Loucy (cell line): Measurements from ENCODE around the gene SIRPA.

Source experiments
- H2AFZ ChIP-seq: fragments of 200-600 bp; sonication (generic); 2 replicates; pipeline ENCODE4 v1.6.0; 2016; ENCODE audit warnings: antibody characterized with exemption, mild to moderate bottlenecking, low read length, moderate library complexity
- H3F3A ChIP-seq: fragments of 200-600 bp; 2 replicates; pipeline ENCODE4 v1.6.0; 2016; ENCODE audit warnings: antibody characterized with exemption, low read depth, mild to moderate bottlenecking
- H3K27me3 ChIP-seq: fragments of 200-600 bp; sonication (generic); 2 replicates; pipeline ENCODE4 v1.6.1; 2014; ENCODE audit warnings: low read length, mild to moderate bottlenecking; ENCODE audit not compliant: insufficient read depth, poor library complexity, severe bottlenecking
- H3K36me3 ChIP-seq: fragments of 200-600 bp; sonication (generic); 2 replicates; pipeline ENCODE4 v1.6.1; 2016; ENCODE audit warnings: low read length; ENCODE audit not compliant: insufficient read depth
- H3K4me1 ChIP-seq: fragments of 200-600 bp; sonication (generic); 2 replicates; pipeline ENCODE4 v1.5.1; 2014; ENCODE audit warnings: low read length, mild to moderate bottlenecking; ENCODE audit not compliant: insufficient read depth, poor library complexity, severe bottlenecking
- H3K4me2 ChIP-seq: fragments of 200-600 bp; sonication (generic); 2 replicates; pipeline ENCODE4 v1.6.0; 2014; ENCODE audit warnings: antibody characterized with exemption, low read length, low read depth, mild to moderate bottlenecking; ENCODE audit not compliant: poor library complexity, severe bottlenecking
- H3K4me3 ChIP-seq: fragments of 200-600 bp; sonication (generic); 2 replicates; pipeline ENCODE4 v1.5.1; 2014; ENCODE audit warnings: low read length, mild to moderate bottlenecking, mixed read lengths; ENCODE audit not compliant: poor library complexity, severe bottlenecking
- H3K79me2 ChIP-seq: fragments of 200-600 bp; sonication (generic); 2 replicates; pipeline ENCODE4 v1.6.1; 2014; ENCODE audit warnings: low read length; ENCODE audit not compliant: insufficient read depth
- H3K9ac ChIP-seq: fragments of 200-600 bp; sonication (generic); 2 replicates; pipeline ENCODE4 v1.6.0; 2014; ENCODE audit warnings: mild to moderate bottlenecking, low read depth, low read length, moderate library complexity; ENCODE audit not compliant: poor library complexity, severe bottlenecking
- H3K9me2 ChIP-seq: fragments of 200-600 bp; sonication (generic); replicated peaks from 2 replicates; pipeline ENCODE4 v1.6.1; 2016; ENCODE audit warnings: low read depth, low read length, mixed read lengths
- H3K9me3 ChIP-seq: fragments of 200-600 bp; sonication (generic); 2 replicates; pipeline ENCODE4 v1.6.1; 2014; ENCODE audit warnings: mild to moderate bottlenecking, antibody characterized with exemption, low read length, low read depth; ENCODE audit not compliant: insufficient read depth
- H4K20me1 ChIP-seq: fragments of 200-600 bp; sonication (generic); 2 replicates; pipeline ENCODE4 v1.6.0; 2014; ENCODE audit warnings: antibody characterized with exemption, low read length, mild to moderate bottlenecking; ENCODE audit not compliant: insufficient read depth, poor library complexity, severe bottlenecking
- CTCF ChIP-seq: fragments of 200-600 bp; sonication (generic); conservative IDR thresholded peaks from 2 replicates; pipeline ENCODE4 v1.5.1; 2014; ENCODE audit warnings: mild to moderate bottlenecking, antibody characterized with exemption, low read length
- EZH2phosphoT487 ChIP-seq: fragments of 200-600 bp; IDR thresholded peaks from 2 replicates; pipeline ENCODE4 v1.6.1; 2018; ENCODE audit warnings: antibody characterized with exemption, mild to moderate bottlenecking, moderate library complexity, borderline replicate concordance

SIRPA gene

GRCh38 chr20:1932971-1933370 lies 37.8 kb downstream of the SIRPA start:
- no peaks in the 10 kb centered on the region for H3F3A ChIP-seq
- no peaks in the 10 kb centered on the region for H4K20me1 ChIP-seq
- H3K27me3 ChIP-seq = no peaks in the 10 kb centered on the region
- no peaks in the 10 kb centered on the region for H3K36me3 ChIP-seq
- H3K9me3 ChIP-seq = no peaks in the 10 kb centered on the region
- no peak for TF ChIP-seq EZH2phosphoT487
- no peak for TF ChIP-seq CTCF
- H2AFZ ChIP-seq = no peak overlapping the region
- no peak overlapping the region for H3K4me3 ChIP-seq
- H3K79me2 ChIP-seq = no peaks in the 10 kb centered on the region
- no peaks in the 10 kb centered on the region for H3K4me1 ChIP-seq
- H3K9ac ChIP-seq = no peak overlapping the region
- no peak overlapping the region for H3K4me2 ChIP-seq
- H3K9me2 ChIP-seq = no peaks in the 10 kb centered on the region

GRCh38 chr20:1933465-1933870 lies 38.3 kb downstream of the SIRPA start:
- Histone ChIP-seq H3K9me2 (no peaks in the 10 kb centered on the region), H3K79me2 (no peaks in the 10 kb centered on the region), H3K9me3 (no peaks in the 10 kb centered on the region), H4K20me1 (no peaks in the 10 kb centered on the region), H2AFZ (no peak overlapping the region), H3K4me3 (no peak overlapping the region), H3F3A (no peaks in the 10 kb centered on the region), H3K27me3 (no peaks in the 10 kb centered on the region), H3K9ac (no peak overlapping the region), H3K4me2 (no peak overlapping the region), H3K4me1 (no peaks in the 10 kb centered on the region), H3K36me3 (no peaks in the 10 kb centered on the region)
- TF ChIP-seq CTCF = no peak
- TF ChIP-seq EZH2phosphoT487 = no peak

- H3K9me3 ChIP-seq = no peaks in the 10 kb centered on the region
- no peaks in the 10 kb centered on the region for H3K4me1 ChIP-seq
- no peaks in the 10 kb centered on the region for H3K9me2 ChIP-seq
- H3K27me3 ChIP-seq = no peaks in the 10 kb centered on the region
- no peak for TF ChIP-seq EZH2phosphoT487
- TF ChIP-seq CTCF = no peak
- H4K20me1 ChIP-seq = no peaks in the 10 kb centered on the region
- no peaks in the 10 kb centered on the region for H3K36me3 ChIP-seq
- H3K79me2 ChIP-seq = no peaks in the 10 kb centered on the region
- no peak overlapping the region for H2AFZ ChIP-seq
- no peak overlapping the region for H3K9ac ChIP-seq
- no peak overlapping the region for H3K4me3 ChIP-seq
- H3F3A ChIP-seq = no peaks in the 10 kb centered on the region
- no peak overlapping the region for H3K4me2 ChIP-seq
Measured at GRCh38 chr20:1934156-1934555, 38.9 kb downstream of the SIRPA start.
